DMS114 treated with DMSO at 0.1 percent for 48 hours (cell line): ENCODE results near the gene CADPS.

Source experiments
- DNase-seq: peaks from one replicate; lab custom pipeline; 2025; ENCODE audit not compliant: unreplicated experiment; lab: John Stamatoyannopoulos, UW

The CADPS gene

GRCh38 chr3:62364191-62364590, 511.0 kb downstream of the CADPS start:
- DNase-seq: no peak

DNA sequence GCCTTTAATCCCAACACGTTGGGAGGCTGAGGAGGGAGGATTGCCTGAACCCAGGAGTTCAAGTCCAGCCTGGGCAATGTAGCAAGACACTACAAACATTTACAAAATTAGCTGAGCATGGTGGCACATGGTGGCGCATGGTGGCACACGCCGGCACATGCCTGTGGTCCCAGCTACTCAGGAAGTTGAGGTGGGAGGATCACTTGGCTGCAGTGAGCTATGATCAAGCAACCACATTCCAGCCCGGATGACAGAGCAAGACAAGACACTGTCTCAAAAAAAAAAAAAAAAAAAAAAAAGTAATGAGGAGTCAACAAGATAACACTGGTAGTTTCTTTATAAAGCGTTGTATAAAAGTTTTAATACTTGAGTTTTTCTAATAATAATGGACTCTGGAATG, 511.9 kb downstream of the CADPS start:
- DNase-seq: no peak

DNA sequence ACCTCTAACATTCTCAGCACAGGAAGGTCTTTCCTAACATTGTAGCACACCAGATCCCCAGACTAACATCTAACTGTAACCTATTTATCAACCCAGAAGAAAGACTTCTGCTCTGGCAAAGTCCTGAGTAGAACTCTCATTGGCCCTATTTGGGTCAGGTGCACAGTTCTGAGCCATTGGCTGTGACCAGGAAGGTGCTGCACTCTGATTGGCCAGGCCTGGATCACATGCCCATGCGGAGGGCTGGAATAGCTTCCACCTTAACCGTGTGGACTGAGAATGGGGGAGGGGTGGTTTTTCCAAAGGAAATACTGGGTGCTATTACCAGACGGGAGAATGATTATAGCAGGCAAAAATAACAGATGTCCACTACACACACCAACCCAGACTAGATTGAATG, 513.4 kb downstream of the CADPS start:
- DNase-seq: no peak

DNA sequence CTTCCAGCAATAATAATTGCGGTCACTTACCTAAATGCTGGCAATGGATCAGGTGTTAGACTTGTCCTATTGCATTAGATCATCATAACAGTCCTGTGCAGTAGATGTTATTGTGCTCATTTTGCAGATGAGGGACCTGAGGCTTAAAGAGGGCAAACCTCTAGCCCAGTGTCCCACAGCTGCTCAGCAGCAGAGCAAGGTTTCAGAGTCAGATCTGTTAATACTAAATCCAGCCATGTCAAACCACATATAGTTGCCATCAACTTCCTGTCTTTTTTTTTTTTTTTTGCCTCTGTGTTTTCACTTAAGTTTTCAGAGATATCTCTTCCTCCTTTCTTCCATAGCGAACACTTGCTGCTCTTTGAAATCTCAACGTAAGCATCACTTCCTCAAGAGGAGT, 514.0 kb downstream of the CADPS start:
- no peak for DNase-seq

- no peak for DNase-seq
These were observed 515.7 kb downstream of the CADPS start for GRCh38 chr3:62359531-62359930.

- DNase-seq: no peak
These were observed 518.9 kb downstream of the CADPS start for GRCh38 chr3:62356356-62356755.

DNA sequence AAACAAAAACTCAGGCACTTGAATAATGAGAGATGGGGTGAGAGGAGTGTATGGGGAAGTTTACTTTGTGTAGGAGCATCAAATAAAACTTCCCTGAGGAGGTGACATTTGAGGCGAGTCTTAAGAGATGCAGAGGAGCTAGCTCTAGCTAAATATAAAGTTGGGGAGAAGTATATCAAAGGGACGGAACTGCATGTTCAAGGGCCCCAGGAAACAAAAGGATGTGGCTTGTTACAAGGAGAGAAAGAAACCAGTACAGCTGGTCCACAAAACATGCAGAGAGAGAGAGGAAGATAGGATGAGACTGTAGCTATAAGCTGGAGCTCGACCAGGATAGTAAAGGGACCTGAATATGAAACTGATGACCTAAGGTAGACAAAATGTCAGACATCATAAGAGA, 519.5 kb downstream of the CADPS start:
- no peak for DNase-seq
